OCI-M2 (cell line): ENCODE results near the gene PJA2.

ENCODE experiments used
- DNase-seq: peaks from one replicate; lab custom pipeline; 2025; ENCODE audit not compliant: unreplicated experiment; lab: John Stamatoyannopoulos, UW

PJA2 gene

GRCh38 chr5:109350537-109351270, 59.1 kb downstream of the PJA2 start:
- DNase-seq: no peak

- DNase-seq: no peak
Observed at GRCh38 chr5:109349388-109349787, 60.4 kb downstream of the PJA2 start.

- DNase-seq: no peak
Observed at GRCh38 chr5:109347252-109347888, 62.4 kb downstream of the PJA2 start.

GRCh38 chr5:109345699-109346098, 64.1 kb downstream of the PJA2 start:
- DNase-seq: no peak

- no peak for DNase-seq
Observed at GRCh38 chr5:109340351-109340750, 69.4 kb downstream of the PJA2 start.

GRCh38 chr5:109335114-109335513, 74.7 kb downstream of the PJA2 start:
- DNase-seq: no peak

GRCh38 chr5:109334056-109334455, 75.7 kb downstream of the PJA2 start:
- DNase-seq: no peak

GRCh38 chr5:109329333-109330237, 80.2 kb downstream of the PJA2 start:
- no peak for DNase-seq

GRCh38 chr5:109328626-109329025, 81.1 kb downstream of the PJA2 start:
- DNase-seq: no peak

GRCh38 chr5:109327570-109327969, 82.2 kb downstream of the PJA2 start:
- no peak for DNase-seq

GRCh38 chr5:109326919-109327318, 82.9 kb downstream of the PJA2 start:
- no peak for DNase-seq

GRCh38 chr5:109325456-109325855, 84.3 kb downstream of the PJA2 start:
- no peak for DNase-seq

GRCh38 chr5:109324931-109325330, 84.8 kb downstream of the PJA2 start:
- DNase-seq: no peak

- DNase-seq: no peak
Observed at GRCh38 chr5:109324351-109324750, 85.4 kb downstream of the PJA2 start.

- no peak for DNase-seq
Observed at GRCh38 chr5:109322694-109323093, 87.1 kb downstream of the PJA2 start.

GRCh38 chr5:109319351-109319750, 90.4 kb downstream of the PJA2 start:
- no peak for DNase-seq

GRCh38 chr5:109318455-109319108, 91.2 kb downstream of the PJA2 start:
- no peak for DNase-seq

- DNase-seq: no peak
Observed at GRCh38 chr5:109316634-109317033, 93.1 kb downstream of the PJA2 start.

- no peak for DNase-seq
Observed at GRCh38 chr5:109315245-109315644, 94.5 kb downstream of the PJA2 start.

- DNase-seq: no peak
Observed at GRCh38 chr5:109313127-109313526, 96.6 kb downstream of the PJA2 start.

GRCh38 chr5:109312695-109313094, 97.1 kb downstream of the PJA2 start:
- no peak for DNase-seq
